GM23248 (cell line): ENCODE results near the gene PLEKHA5. TPM values are rescaled to one million over a fixed set of nuclear protein-coding genes. Genes with fewer than 3 reads are reported as not detected.

ENCODE experiments used
- DNase-seq: peaks from one replicate; pipeline ENCODE4 v3.0.0-alpha.2; 2015
- H2AFZ ChIP-seq: fragments of 200-600 bp; sonication (generic); 2 replicates; pipeline ENCODE4 v1.6.1; 2016; ENCODE audit warnings: antibody characterized with exemption
- H3F3A ChIP-seq: fragments of 200-600 bp; sonication (generic); 2 replicates; pipeline ENCODE4 v1.6.1; 2016; ENCODE audit warnings: mild to moderate bottlenecking, antibody characterized with exemption, mixed run types; ENCODE audit not compliant: insufficient read depth
- H3K27ac ChIP-seq: fragments of 200-600 bp; sonication (generic); 2 replicates; pipeline ENCODE4 v1.5.1; 2016; ENCODE audit warnings: mild to moderate bottlenecking
- H3K27me3 ChIP-seq: fragments of 200-600 bp; sonication (generic); replicated peaks from 2 replicates; pipeline ENCODE4 v1.6.1; 2016; ENCODE audit warnings: mild to moderate bottlenecking; ENCODE audit not compliant: insufficient read depth
- H3K36me3 ChIP-seq: fragments of 200-600 bp; sonication (generic); 2 replicates; pipeline ENCODE4 v1.6.1; 2016; ENCODE audit warnings: low read depth, mild to moderate bottlenecking
- H3K4me1 ChIP-seq: fragments of 200-600 bp; sonication (generic); 2 replicates; pipeline ENCODE4 v1.6.1; 2016; ENCODE audit warnings: mild to moderate bottlenecking; ENCODE audit not compliant: insufficient read depth
- H3K4me2 ChIP-seq: fragments of 200-600 bp; sonication (generic); one replicate; pipeline ENCODE4 v1.6.1; 2016; ENCODE audit warnings: mild to moderate bottlenecking; ENCODE audit not compliant: unreplicated experiment
- H3K4me3 ChIP-seq: fragments of 200-600 bp; sonication (generic); 2 replicates; pipeline ENCODE4 v1.5.1; 2016; ENCODE audit warnings: mild to moderate bottlenecking
- H3K79me2 ChIP-seq: fragments of 200-600 bp; sonication (generic); 2 replicates; pipeline ENCODE4 v1.6.1; 2016; ENCODE audit warnings: mild to moderate bottlenecking; ENCODE audit not compliant: insufficient read depth
- H3K9ac ChIP-seq: fragments of 200-600 bp; sonication (generic); 2 replicates; pipeline ENCODE4 v1.6.1; 2016; ENCODE audit warnings: mild to moderate bottlenecking
- H3K9me2 ChIP-seq: fragments of 200-600 bp; sonication (generic); 2 replicates; pipeline ENCODE4 v1.6.1; 2016; ENCODE audit warnings: mixed run types, mild to moderate bottlenecking, moderate library complexity; ENCODE audit not compliant: insufficient read depth
- H3K9me3 ChIP-seq: fragments of 200-600 bp; sonication (generic); one replicate; pipeline ENCODE4 v1.6.1; 2017; ENCODE audit warnings: low read depth
- H4K20me1 ChIP-seq: fragments of 200-600 bp; sonication (generic); 2 replicates; pipeline ENCODE4 v1.6.0; 2016; ENCODE audit not compliant: insufficient read depth
- EZH2 ChIP-seq: fragments of 200-600 bp; sonication (generic); IDR thresholded peaks from 2 replicates; pipeline ENCODE4 v1.6.1; 2018; ENCODE audit warnings: antibody characterized with exemption, mild to moderate bottlenecking; ENCODE audit not compliant: insufficient read depth, poor library complexity, severe bottlenecking
- EZH2phosphoT487 ChIP-seq: fragments of 200-600 bp; sonication (generic); IDR thresholded peaks from 2 replicates; pipeline ENCODE4 v1.6.1; 2018; ENCODE audit warnings: antibody characterized with exemption, moderate library complexity, mild to moderate bottlenecking, low read depth; ENCODE audit not compliant: insufficient read depth
- WGBS, 2 experiments: methylation state at CpG; one replicate each; pipeline ENCODE4 v1.1.6; 2015 to 2017; ENCODE audit warnings: low lambda C conversion rate in 2 of 2, low coverage in 1 of 2; ENCODE audit errors: missing lambda C conversion rate in 2 of 2; 5-methylcytosine and 5-hydroxymethylcytosine counted together
- in situ Hi-C: fragments of 300-500 bp; cut with MboI; formaldehyde crosslinking; loops from 2 replicates; pipeline ENCODE4 v1.15.0; 2020
- polyA plus RNA-seq: library from polyadenylated mRNA; unstranded; fragments of >200 nt; fragmentation: Nextera tagmentation; extraction: Ambion mirVana; gene quantifications from 2 replicates; pipeline ENCODE4 v1.2.1, GENCODE V29; 2016
- total RNA-seq: library from RNA; depleted of rRNA; stranded (reverse); fragments of >200 nt; shearing (Covaris generic); gene quantifications from 2 replicates; pipeline ENCODE4 v1.2.3, GENCODE V29; 2014

Gene PLEKHA5
- total and polyA plus RNA-seq, 2 experiments from 2014 or later = 10.0 to 12.1 TPM

DNA sequence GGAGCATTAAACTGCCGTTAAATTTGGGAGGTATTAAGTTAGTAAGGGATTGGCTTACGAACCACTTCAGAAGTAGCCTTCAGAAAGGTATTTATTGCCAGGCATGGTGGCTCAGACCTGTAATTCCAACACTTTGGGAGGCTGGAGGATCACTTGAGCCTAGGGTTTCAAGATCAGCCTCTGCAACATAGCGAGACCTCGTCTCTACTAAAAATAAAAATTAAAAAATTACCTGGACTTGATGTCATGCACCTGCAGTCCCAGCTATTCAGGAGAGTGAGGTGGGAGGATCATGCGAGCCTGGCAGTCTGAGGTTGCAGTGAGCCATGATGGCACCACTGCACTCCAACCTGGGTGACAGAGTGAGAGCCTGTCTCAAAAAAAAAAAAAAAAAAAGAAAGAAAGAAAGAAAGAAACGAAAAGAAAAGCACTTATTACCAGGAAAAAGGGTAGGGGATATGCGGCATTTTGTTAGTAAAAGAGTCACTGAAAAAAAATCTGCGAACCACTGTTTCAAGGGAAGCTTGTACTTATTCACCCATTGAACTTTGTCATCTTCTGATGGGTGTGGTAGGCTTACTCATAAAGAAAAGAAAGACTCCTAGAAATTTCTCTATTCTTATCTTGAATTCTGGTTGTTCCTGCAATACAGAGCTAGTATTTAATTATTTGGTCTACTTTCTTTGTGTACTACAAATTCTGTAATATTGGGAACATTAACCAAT lies 33.6 kb upstream of the PLEKHA5 start:
- TF ChIP-seq EZH2 (no peak), EZH2phosphoT487 (no peak)
- no peaks in the 10 kb centered on the region for H3K79me2 ChIP-seq
- H3K4me3 ChIP-seq = no peak overlapping the region
- no peaks in the 10 kb centered on the region for H3K36me3 ChIP-seq
- in situ Hi-C loops = no loop called here
- H3K9me3 ChIP-seq = no peaks in the 10 kb centered on the region
- H4K20me1 ChIP-seq = no peaks in the 10 kb centered on the region
- H3K9ac ChIP-seq = no peak overlapping the region
- H2AFZ ChIP-seq = no peak overlapping the region
- H3K27ac ChIP-seq = no peak overlapping the region
- WGBS, 2 experiments = 69 to 79% methylated on average over 7 to 8 of the region's 8 CpGs
- peak; percentile 75 for DNase-seq
- no peaks in the 10 kb centered on the region for H3K27me3 ChIP-seq
- peaks cover 5% of the 10 kb centered on the region; the same call in 1 of the 2 replicates for H3F3A ChIP-seq
- H3K4me2 ChIP-seq = peak overlapping the region; percentile 13
- peaks cover 18% of the 10 kb centered on the region for H3K4me1 ChIP-seq
- no peaks in the 10 kb centered on the region for H3K9me2 ChIP-seq

DNA sequence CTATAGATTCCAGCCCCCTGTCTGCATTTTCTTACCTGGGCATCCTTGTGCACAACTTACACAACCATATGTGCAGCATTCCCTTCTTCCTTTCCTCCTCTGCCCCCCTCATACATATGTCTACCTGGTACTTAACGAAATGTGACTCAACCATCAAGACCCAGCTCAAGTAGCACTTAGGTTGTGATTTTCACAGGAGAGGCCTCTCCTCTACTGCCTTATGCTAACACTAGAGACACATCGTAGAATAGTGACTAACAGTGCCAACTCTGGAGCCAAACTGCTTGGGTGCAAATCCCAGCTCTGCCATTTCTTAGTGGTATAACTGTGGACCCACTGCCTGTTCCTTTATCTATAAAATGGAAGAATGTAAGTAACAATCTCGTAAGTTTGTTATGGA lies 24.1 kb upstream of the PLEKHA5 start:
- no peak overlapping the region for H3K4me3 ChIP-seq
- no peak overlapping the region for H3K4me2 ChIP-seq
- 68 to 87% methylated on average over 3 of the region's 3 CpGs for WGBS, 2 experiments
- H3K27me3 ChIP-seq = no peaks in the 10 kb centered on the region
- no peak for TF ChIP-seq EZH2phosphoT487
- no peak for TF ChIP-seq EZH2
- no peak for DNase-seq
- H3F3A ChIP-seq = no peaks in the 10 kb centered on the region
- no peaks in the 10 kb centered on the region for H3K36me3 ChIP-seq
- H3K9me2 ChIP-seq = no peaks in the 10 kb centered on the region
- H3K4me1 ChIP-seq = no peaks in the 10 kb centered on the region; the same call in 1 of the 2 replicates
- H4K20me1 ChIP-seq = no peaks in the 10 kb centered on the region
- H3K9me3 ChIP-seq = no peaks in the 10 kb centered on the region
- H3K27ac ChIP-seq = no peak overlapping the region
- no peak overlapping the region for H2AFZ ChIP-seq
- in situ Hi-C loops = no loop called here
- H3K9ac ChIP-seq = no peak overlapping the region
- H3K79me2 ChIP-seq = no peaks in the 10 kb centered on the region

DNA sequence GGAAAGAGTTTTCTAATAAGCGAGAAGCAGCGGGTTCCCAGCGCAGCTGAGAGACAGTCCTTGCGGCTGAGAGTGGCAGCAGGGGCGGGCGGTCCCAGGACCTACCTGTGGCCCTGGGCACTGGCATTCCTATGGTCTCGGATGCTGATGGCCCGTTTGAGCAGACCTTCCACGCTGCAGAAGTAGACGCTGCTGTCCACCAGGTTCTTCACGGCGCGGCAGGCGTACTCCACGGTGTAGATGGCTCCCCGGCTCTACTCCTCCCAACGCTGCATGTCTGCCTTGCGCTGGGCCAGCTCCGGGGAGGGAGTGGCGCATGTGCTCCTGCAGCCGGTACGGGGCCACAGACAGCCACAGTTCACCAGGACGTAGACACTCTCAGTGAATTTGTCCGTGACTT lies 21.8 kb upstream of the PLEKHA5 start:
- Histone ChIP-seq H3K27me3 (no peaks in the 10 kb centered on the region), H3K4me3 (no peak overlapping the region), H4K20me1 (no peaks in the 10 kb centered on the region), H3K79me2 (no peaks in the 10 kb centered on the region), H3K4me2 (no peak overlapping the region), H3K9me2 (no peaks in the 10 kb centered on the region), H3K36me3 (no peaks in the 10 kb centered on the region), H3K9ac (no peak overlapping the region), H3K27ac (no peak overlapping the region), H3K4me1 (no peaks in the 10 kb centered on the region; the same call in 1 of the 2 replicates), H2AFZ (no peak overlapping the region), H3K9me3 (no peaks in the 10 kb centered on the region), H3F3A (no peaks in the 10 kb centered on the region)
- in situ Hi-C loops = no loop called here
- DNase-seq = no peak
- WGBS, 2 experiments = 96% methylated on average over 23 to 24 of the region's 24 CpGs
- no peak for TF ChIP-seq EZH2
- no peak for TF ChIP-seq EZH2phosphoT487

DNA sequence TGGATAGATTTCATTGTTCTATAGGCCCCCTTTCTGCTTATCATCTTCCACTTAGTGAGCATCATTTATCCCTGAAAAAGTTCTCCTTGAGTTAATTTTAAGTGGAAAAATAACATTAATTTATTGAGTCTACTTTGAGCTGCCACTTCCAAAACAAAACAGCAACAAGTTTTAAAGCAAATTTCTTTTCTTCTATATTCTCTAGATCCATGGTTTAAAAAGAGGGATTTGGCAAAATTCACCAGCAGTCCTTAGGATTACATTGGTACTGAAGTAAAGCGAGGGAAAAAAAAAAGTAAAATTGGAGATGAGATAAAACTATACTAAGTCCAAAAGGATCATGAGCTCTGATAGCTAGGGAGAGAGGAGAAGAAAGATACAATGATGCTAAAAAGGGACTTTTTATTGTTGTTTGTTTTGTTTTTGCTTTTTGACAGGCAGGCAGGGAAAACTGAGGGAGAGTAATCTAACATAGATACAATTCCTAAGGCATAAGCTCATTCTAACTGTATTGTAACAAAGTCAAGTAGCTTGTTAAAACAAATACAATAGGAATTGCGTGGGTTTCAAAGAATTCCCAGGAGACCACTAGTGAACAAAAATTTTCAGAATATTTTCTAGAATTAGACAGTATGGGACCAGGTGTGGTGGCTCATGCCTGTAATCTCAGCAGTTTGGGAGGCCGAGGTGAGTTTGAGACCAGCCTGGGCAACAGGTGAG lies 19.2 kb upstream of the PLEKHA5 start:
- Histone ChIP-seq H4K20me1 (no peaks in the 10 kb centered on the region), H3K9ac (no peak overlapping the region), H3K79me2 (no peaks in the 10 kb centered on the region), H3K27me3 (no peaks in the 10 kb centered on the region), H3K27ac (no peak overlapping the region), H3K9me2 (no peaks in the 10 kb centered on the region), H3K9me3 (no peaks in the 10 kb centered on the region), H3K4me1 (no peaks in the 10 kb centered on the region; the same call in 1 of the 2 replicates), H3K4me3 (no peak overlapping the region), H3K36me3 (no peaks in the 10 kb centered on the region), H3F3A (no peaks in the 10 kb centered on the region), H3K4me2 (no peak overlapping the region), H2AFZ (no peak overlapping the region)
- WGBS, 2 experiments = 84 to 85% methylated on average over 3 of the region's 3 CpGs
- peak; percentile 23 for DNase-seq
- in situ Hi-C loops = no loop called here
- no peak for TF ChIP-seq EZH2phosphoT487
- no peak for TF ChIP-seq EZH2
